Measurements from ENCODE around the gene PLEKHO2. TPM values are rescaled to one million over a fixed set of nuclear protein-coding genes. Genes with fewer than 3 reads are reported as not detected.
A peak's percentile ranks its signal among the peaks of the same experiment; 100 is the strongest.

PLEKHO2 gene
- total and polyA plus RNA-seq, 2 of the 13 experiments (the other 11 are each of a cell fraction or from before 2014, with no cell fraction given) = 3.8 to 4.8 TPM

GRCh38 chr15:64813075-64813474, 28.6 kb upstream of the PLEKHO2 start (continued):
- TF ChIP-seq, protein P1, sequence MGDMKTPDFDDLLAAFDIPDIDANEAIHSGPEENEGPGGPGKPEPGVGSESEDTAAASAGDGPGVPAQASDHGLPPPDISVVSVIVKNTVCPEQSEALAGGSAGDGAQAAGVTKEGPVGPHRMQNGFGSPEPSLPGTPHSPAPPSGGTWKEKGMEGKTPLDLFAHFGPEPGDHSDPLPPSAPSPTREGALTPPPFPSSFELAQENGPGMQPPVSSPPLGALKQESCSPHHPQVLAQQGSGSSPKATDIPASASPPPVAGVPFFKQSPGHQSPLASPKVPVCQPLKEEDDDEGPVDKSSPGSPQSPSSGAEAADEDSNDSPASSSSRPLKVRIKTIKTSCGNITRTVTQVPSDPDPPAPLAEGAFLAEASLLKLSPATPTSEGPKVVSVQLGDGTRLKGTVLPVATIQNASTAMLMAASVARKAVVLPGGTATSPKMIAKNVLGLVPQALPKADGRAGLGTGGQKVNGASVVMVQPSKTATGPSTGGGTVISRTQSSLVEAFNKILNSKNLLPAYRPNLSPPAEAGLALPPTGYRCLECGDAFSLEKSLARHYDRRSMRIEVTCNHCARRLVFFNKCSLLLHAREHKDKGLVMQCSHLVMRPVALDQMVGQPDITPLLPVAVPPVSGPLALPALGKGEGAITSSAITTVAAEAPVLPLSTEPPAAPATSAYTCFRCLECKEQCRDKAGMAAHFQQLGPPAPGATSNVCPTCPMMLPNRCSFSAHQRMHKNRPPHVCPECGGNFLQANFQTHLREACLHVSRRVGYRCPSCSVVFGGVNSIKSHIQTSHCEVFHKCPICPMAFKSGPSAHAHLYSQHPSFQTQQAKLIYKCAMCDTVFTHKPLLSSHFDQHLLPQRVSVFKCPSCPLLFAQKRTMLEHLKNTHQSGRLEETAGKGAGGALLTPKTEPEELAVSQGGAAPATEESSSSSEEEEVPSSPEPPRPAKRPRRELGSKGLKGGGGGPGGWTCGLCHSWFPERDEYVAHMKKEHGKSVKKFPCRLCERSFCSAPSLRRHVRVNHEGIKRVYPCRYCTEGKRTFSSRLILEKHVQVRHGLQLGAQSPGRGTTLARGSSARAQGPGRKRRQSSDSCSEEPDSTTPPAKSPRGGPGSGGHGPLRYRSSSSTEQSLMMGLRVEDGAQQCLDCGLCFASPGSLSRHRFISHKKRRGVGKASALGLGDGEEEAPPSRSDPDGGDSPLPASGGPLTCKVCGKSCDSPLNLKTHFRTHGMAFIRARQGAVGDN (CRISPR knock-in tag; IDR thresholded peaks at IDR 0.05) = 0 out of 2 replicates have a peak, but pooled peaks have one; percentile 24
- TF ChIP-seq HMG20A (CRISPR knock-in tag; IDR thresholded peaks at IDR 0.05; ENCODE audit: borderline replicate concordance) (0 out of 2 replicates have a peak, but pooled peaks have one; percentile 24), ARID2 (CRISPR knock-in tag; IDR thresholded peaks at IDR 0.05; ENCODE audit: borderline replicate concordance) (no peak), TARDBP (CRISPR knock-in tag; IDR thresholded peaks at IDR 0.05) (no peak), NCOA2 (CRISPR knock-in tag; IDR thresholded peaks at IDR 0.05) (0 out of 2 replicates have a peak, but pooled peaks have one; percentile 21)
- TF ChIP-seq, protein P2, sequence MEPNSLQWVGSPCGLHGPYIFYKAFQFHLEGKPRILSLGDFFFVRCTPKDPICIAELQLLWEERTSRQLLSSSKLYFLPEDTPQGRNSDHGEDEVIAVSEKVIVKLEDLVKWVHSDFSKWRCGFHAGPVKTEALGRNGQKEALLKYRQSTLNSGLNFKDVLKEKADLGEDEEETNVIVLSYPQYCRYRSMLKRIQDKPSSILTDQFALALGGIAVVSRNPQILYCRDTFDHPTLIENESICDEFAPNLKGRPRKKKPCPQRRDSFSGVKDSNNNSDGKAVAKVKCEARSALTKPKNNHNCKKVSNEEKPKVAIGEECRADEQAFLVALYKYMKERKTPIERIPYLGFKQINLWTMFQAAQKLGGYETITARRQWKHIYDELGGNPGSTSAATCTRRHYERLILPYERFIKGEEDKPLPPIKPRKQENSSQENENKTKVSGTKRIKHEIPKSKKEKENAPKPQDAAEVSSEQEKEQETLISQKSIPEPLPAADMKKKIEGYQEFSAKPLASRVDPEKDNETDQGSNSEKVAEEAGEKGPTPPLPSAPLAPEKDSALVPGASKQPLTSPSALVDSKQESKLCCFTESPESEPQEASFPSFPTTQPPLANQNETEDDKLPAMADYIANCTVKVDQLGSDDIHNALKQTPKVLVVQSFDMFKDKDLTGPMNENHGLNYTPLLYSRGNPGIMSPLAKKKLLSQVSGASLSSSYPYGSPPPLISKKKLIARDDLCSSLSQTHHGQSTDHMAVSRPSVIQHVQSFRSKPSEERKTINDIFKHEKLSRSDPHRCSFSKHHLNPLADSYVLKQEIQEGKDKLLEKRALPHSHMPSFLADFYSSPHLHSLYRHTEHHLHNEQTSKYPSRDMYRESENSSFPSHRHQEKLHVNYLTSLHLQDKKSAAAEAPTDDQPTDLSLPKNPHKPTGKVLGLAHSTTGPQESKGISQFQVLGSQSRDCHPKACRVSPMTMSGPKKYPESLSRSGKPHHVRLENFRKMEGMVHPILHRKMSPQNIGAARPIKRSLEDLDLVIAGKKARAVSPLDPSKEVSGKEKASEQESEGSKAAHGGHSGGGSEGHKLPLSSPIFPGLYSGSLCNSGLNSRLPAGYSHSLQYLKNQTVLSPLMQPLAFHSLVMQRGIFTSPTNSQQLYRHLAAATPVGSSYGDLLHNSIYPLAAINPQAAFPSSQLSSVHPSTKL (CRISPR knock-in tag; IDR thresholded peaks at IDR 0.05) = 0 out of 2 replicates have a peak, but pooled peaks have one; percentile 21
- TF ChIP-seq, protein P3, sequence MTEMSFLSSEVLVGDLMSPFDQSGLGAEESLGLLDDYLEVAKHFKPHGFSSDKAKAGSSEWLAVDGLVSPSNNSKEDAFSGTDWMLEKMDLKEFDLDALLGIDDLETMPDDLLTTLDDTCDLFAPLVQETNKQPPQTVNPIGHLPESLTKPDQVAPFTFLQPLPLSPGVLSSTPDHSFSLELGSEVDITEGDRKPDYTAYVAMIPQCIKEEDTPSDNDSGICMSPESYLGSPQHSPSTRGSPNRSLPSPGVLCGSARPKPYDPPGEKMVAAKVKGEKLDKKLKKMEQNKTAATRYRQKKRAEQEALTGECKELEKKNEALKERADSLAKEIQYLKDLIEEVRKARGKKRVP (CRISPR knock-in tag; IDR thresholded peaks at IDR 0.05) = peak in 1 of 2 experiments; percentile 52; a peak in 1 of 4 replicates
